ENCODE measurements around the gene E4F1. TPM values are rescaled to one million over a fixed set of nuclear protein-coding genes. Genes with fewer than 3 reads are reported as not detected.

E4F1 gene
- total and polyA plus RNA-seq, 2 donors (not counting 3 experiments of a cell fraction or from before 2014, with no cell fraction given) = 28.6 to 32.7 TPM

GRCh38 chr16:2280981-2281542 lies 57.7 kb downstream of the E4F1 start:
- Histone ChIP-seq H3K27ac (ENCODE audit: insufficient read depth, low read depth, low read length) (no peak overlapping the region), H3K4me1 (ENCODE audit: control insufficient read depth, extremely low read depth, insufficient read depth, low read length) (no peaks in the 10 kb centered on the region), H3K79me2 (ENCODE audit: control insufficient read depth, insufficient read depth, low read length) (no peaks in the 10 kb centered on the region), H2AFZ (ENCODE audit: low read depth, low read length) (no peak overlapping the region), H3K9ac (replicated peaks; ENCODE audit: extremely low read depth, insufficient read depth, low read length) (no peak overlapping the region), H3K4me3 (replicated peaks in 1 of 3; ENCODE audit: insufficient read depth in 1 of 3, low read depth in 1 of 3, low read length in 3 of 3) (no peak overlapping the region), H4K20me1 (replicated peaks; ENCODE audit: control insufficient read depth, extremely low read depth, insufficient read depth, low read length) (no peaks in the 10 kb centered on the region), H3K27me3 (ENCODE audit: control insufficient read depth in 2 of 2, insufficient read depth in 2 of 2, low read length in 2 of 2) (no peaks in the 10 kb centered on the region), H3K36me3 (ENCODE audit: control insufficient read depth in 2 of 2, extremely low read depth in 1 of 2, insufficient read depth in 2 of 2, low read length in 2 of 2) (peaks cover 0 to 11% of the 10 kb centered on the region in 2 experiments), H3K9me1 (replicated peaks; ENCODE audit: control insufficient read depth, extremely low read depth, insufficient read depth, low read length) (no peaks in the 10 kb centered on the region), H3K4me2 (ENCODE audit: insufficient read depth, low read length) (no peak overlapping the region), H3K9me3 (replicated peaks; ENCODE audit: control insufficient read depth, insufficient read depth, low read length) (no peaks in the 10 kb centered on the region)
- BruUV-seq (replicated peaks) = no TSS peak
- CTCF ChIA-PET = interaction anchor here (1.0 kb wide), 1 partner anchor 8 kb away, joined by 3 read pairs; no protein-coding TSS in a partner anchor
- FAIRE-seq (no peak), DNase-seq (ENCODE audit: low read depth, low spot score) (no peak)
- dilution Hi-C loops (cut with MboI; ENCODE audit: extremely low pct_ligation_motif_present, low sequenced_read_pairs) (no loop called here), intact Hi-C loops (cut with micrococcal nuclease) (no loop called here)
- TF ChIP-seq JUN (IDR thresholded peaks at IDR 0.05; ENCODE audit: borderline replicate concordance, insufficient read depth, insufficient read length, low read depth) = no peak
- no peak for TF ChIP-seq MAX (IDR thresholded peaks at IDR 0.05; ENCODE audit: insufficient read depth, insufficient read length)
- no peak for TF ChIP-seq FOS (IDR thresholded peaks at IDR 0.05; ENCODE audit: borderline replicate concordance, insufficient read depth, low read length)
- no peak for TF ChIP-seq EZH2 (IDR thresholded peaks at IDR 0.05; ENCODE audit: borderline replicate concordance, low read depth, low read length, severe bottlenecking)
- TF ChIP-seq POLR2AphosphoS5 (IDR thresholded peaks at IDR 0.05; ENCODE audit: insufficient read depth, low read depth, low read length) = no peak
- TF ChIP-seq GATA2 (IDR thresholded peaks at IDR 0.05; ENCODE audit: insufficient read depth, insufficient read length, low read depth, low read length) = no peak
- no peak for TF ChIP-seq MYC (IDR thresholded peaks at IDR 0.05; ENCODE audit: low read depth, low read length)
- TF ChIP-seq POLR2A (IDR thresholded peaks at IDR 0.05; ENCODE audit: low read depth, low read length) = no peak
- no peak for TF ChIP-seq CTCF (IDR thresholded peaks at IDR 0.05; ENCODE audit: extremely low read depth in 1 of 2, insufficient read depth in 1 of 2, low read depth in 1 of 2, low read length in 2 of 2)
- POLR2A ChIA-PET = no interaction called here

All from endothelial cell of umbilical vein (primary cell).